ENCODE data around the gene RCC2. TPM values are rescaled to one million over a fixed set of nuclear protein-coding genes. Genes with fewer than 3 reads are reported as not detected.

The RCC2 gene
- polyA plus RNA-seq, 1 donor (not counting 4 experiments of a cell fraction or from before 2014, with no cell fraction given), result 45.2 TPM

DNA sequence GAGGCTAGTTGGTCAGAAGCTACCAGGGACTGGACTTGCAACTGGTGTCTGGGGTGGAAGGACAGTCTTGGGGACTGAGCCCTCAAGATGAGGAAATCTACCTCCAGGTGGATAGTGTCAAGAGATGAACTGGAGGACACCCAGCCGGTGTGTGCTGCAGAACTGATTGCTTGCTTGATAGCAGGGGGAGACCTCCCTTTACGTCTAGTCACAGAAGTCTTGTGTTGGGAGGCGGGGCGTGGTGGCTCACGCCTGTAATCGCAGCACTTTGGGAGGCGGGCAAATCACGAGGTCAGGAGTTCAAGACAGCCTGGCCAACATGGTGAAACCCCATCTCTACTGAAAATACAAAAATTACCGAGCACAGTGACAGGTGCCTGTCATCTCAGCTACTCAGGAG is 4.9 kb downstream of the RCC2 start:
- DNase-seq (ENCODE audit: low read depth, low spot score) (no peak), FAIRE-seq (no peak)
- Histone ChIP-seq H3K27ac (ENCODE audit: control insufficient read depth, insufficient read depth, low read length) (no peak overlapping the region), H3K4me1 (ENCODE audit: control insufficient read depth, extremely low read depth, insufficient read depth, low read length) (peaks cover 11% of the 10 kb centered on the region), H3K9me1 (ENCODE audit: control insufficient read depth, extremely low read depth, insufficient read depth, low read length) (no peaks in the 10 kb centered on the region), H3K36me3 (ENCODE audit: control insufficient read depth in 2 of 2, extremely low read depth in 1 of 2, insufficient read depth in 2 of 2, low read length in 2 of 2) (peaks cover 13 to 40% of the 10 kb centered on the region in 2 experiments), H3K9me3 (ENCODE audit: control insufficient read depth, low read depth, low read length) (no peaks in the 10 kb centered on the region), H3K9ac (ENCODE audit: control insufficient read depth, extremely low read depth, insufficient read depth, low read length) (no peak overlapping the region), H4K20me1 (ENCODE audit: control insufficient read depth, extremely low read depth, insufficient read depth, low read length) (peaks cover 17% of the 10 kb centered on the region), H2AFZ (ENCODE audit: control insufficient read depth, low read length) (no peak overlapping the region), H3K27me3 (ENCODE audit: control insufficient read depth, extremely low read depth, insufficient read depth, low read length) (no peaks in the 10 kb centered on the region), H3K79me2 (ENCODE audit: control insufficient read depth, insufficient read depth, low read length) (peaks cover 88% of the 10 kb centered on the region), H3K4me2 (ENCODE audit: control insufficient read depth, extremely low read depth, insufficient read depth, low read depth, low read length) (no peak overlapping the region), H3K4me3 (ENCODE audit: control insufficient read depth in 2 of 3, extremely low read depth in 1 of 3, insufficient read depth in 2 of 3, low read depth in 1 of 3, low read length in 3 of 3) (no peak overlapping the region)
- dilution Hi-C loops (cut with MboI; ENCODE audit: extremely low pct_ligation_motif_present, low sequenced_read_pairs), result no loop called here
- TF ChIP-seq, protein P1, sequence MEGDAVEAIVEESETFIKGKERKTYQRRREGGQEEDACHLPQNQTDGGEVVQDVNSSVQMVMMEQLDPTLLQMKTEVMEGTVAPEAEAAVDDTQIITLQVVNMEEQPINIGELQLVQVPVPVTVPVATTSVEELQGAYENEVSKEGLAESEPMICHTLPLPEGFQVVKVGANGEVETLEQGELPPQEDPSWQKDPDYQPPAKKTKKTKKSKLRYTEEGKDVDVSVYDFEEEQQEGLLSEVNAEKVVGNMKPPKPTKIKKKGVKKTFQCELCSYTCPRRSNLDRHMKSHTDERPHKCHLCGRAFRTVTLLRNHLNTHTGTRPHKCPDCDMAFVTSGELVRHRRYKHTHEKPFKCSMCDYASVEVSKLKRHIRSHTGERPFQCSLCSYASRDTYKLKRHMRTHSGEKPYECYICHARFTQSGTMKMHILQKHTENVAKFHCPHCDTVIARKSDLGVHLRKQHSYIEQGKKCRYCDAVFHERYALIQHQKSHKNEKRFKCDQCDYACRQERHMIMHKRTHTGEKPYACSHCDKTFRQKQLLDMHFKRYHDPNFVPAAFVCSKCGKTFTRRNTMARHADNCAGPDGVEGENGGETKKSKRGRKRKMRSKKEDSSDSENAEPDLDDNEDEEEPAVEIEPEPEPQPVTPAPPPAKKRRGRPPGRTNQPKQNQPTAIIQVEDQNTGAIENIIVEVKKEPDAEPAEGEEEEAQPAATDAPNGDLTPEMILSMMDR (optimal IDR thresholded peaks at IDR 0.05 in 1 of 3, IDR thresholded peaks at IDR 0.05 in 1 of 3, conservative IDR thresholded peaks at IDR 0.05 in 1 of 3; ENCODE audit: extremely low read depth in 1 of 3, insufficient read depth in 2 of 3, low read length in 3 of 3), result no peak
- no peak for TF ChIP-seq EZH2 (IDR thresholded peaks at IDR 0.05; ENCODE audit: low read length)

- Histone ChIP-seq H3K36me3 (ENCODE audit: control insufficient read depth in 2 of 2, extremely low read depth in 1 of 2, insufficient read depth in 2 of 2, low read length in 2 of 2) (peaks cover 16 to 46% of the 10 kb centered on the region in 2 experiments), H3K9me1 (ENCODE audit: control insufficient read depth, extremely low read depth, insufficient read depth, low read length) (no peaks in the 10 kb centered on the region), H3K27ac (ENCODE audit: control insufficient read depth, insufficient read depth, low read length) (no peak overlapping the region), H3K4me3 (ENCODE audit: control insufficient read depth in 2 of 3, extremely low read depth in 1 of 3, insufficient read depth in 2 of 3, low read depth in 1 of 3, low read length in 3 of 3) (no peak overlapping the region), H3K27me3 (ENCODE audit: control insufficient read depth, extremely low read depth, insufficient read depth, low read length) (no peaks in the 10 kb centered on the region), H3K4me1 (ENCODE audit: control insufficient read depth, extremely low read depth, insufficient read depth, low read length) (peaks cover 11% of the 10 kb centered on the region), H3K9me3 (ENCODE audit: control insufficient read depth, low read depth, low read length) (no peaks in the 10 kb centered on the region), H3K9ac (ENCODE audit: control insufficient read depth, extremely low read depth, insufficient read depth, low read length) (no peak overlapping the region), H4K20me1 (ENCODE audit: control insufficient read depth, extremely low read depth, insufficient read depth, low read length) (peaks cover 18% of the 10 kb centered on the region), H3K79me2 (ENCODE audit: control insufficient read depth, insufficient read depth, low read length) (peaks cover 93% of the 10 kb centered on the region), H2AFZ (ENCODE audit: control insufficient read depth, low read length) (no peak overlapping the region), H3K4me2 (ENCODE audit: control insufficient read depth, extremely low read depth, insufficient read depth, low read depth, low read length) (no peak overlapping the region)
- FAIRE-seq (no peak), DNase-seq (ENCODE audit: low read depth, low spot score) (no peak)
- dilution Hi-C loops (cut with MboI; ENCODE audit: extremely low pct_ligation_motif_present, low sequenced_read_pairs), result no loop called here
- TF ChIP-seq, protein P1 (optimal IDR thresholded peaks at IDR 0.05 in 1 of 3, IDR thresholded peaks at IDR 0.05 in 1 of 3, conservative IDR thresholded peaks at IDR 0.05 in 1 of 3; ENCODE audit: extremely low read depth in 1 of 3, insufficient read depth in 2 of 3, low read length in 3 of 3), result no peak
- no peak for TF ChIP-seq EZH2 (IDR thresholded peaks at IDR 0.05; ENCODE audit: low read length)
Observed at GRCh38 chr1:17434016-17434415, 5.5 kb downstream of the RCC2 start.

Data from keratinocyte (primary cell).